ENCODE measurements around the gene MANEA. TPM values are rescaled to one million over a fixed set of nuclear protein-coding genes. Genes with fewer than 3 reads are reported as not detected.
A peak's percentile ranks its signal among the peaks of the same experiment; 100 is the strongest.

The MANEA gene
- total and polyA plus RNA-seq, 2 of the 13 experiments (the other 11 are each of a cell fraction or from before 2014, with no cell fraction given) = 10.0 to 10.9 TPM

DNA sequence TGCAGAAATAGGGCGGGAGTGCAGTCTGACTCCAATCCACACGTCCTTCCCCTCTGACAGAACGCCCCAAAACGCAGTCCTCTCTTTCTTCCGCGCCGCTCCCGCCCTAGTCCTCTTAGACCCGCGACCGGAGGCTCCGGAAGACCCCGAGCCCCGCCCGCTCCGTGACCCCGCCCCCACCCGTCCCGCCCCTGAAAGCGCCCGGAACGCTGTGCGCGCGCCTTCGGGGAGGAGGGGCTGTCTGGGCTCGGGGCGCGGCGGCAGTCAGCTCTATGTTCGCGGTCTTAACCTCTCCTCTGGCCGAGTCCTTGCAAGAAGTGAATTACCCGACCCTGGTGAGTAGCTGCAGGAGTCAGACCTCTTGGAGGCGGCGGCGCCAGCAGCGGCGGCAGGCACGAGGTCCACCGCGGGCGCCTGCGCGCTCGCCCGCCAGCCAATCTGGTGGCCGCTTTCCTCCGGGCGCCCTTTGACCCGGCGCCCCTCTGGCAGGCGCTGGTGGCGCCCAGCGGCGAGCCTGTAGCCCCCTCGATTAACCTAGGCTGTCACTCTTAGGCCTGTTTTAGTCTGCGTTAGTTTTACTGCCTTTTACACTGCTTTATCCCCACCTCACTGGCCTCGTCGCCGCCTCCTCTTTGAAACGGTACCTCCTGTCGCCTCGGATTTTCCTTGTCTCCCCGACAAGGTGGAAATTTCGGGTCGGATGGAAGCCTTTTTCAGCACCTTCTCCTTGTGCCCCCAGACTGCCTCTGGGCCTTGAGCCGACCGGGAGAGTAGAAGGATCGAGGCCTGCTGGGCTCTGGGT lies at the start of gene MANEA (continued):
- TF ChIP-seq CREB3 (CRISPR knock-in tag; IDR thresholded peaks at IDR 0.05) (peak; percentile 59; the same call in 1 of the 2 replicates), SNAPC2 (CRISPR knock-in tag; IDR thresholded peaks at IDR 0.05) (no peak), PRMT3 (CRISPR knock-in tag; IDR thresholded peaks at IDR 0.05; ENCODE audit: borderline replicate concordance, low read depth) (no peak), PPARG (CRISPR knock-in tag; conservative IDR thresholded peaks at IDR 0.05) (peak; percentile 54; the same call in 1 of the 2 replicates), ZKSCAN8 (CRISPR knock-in tag; IDR thresholded peaks at IDR 0.05; ENCODE audit: borderline replicate concordance) (no peak), ZFX (CRISPR knock-in tag; IDR thresholded peaks at IDR 0.05; ENCODE audit: low read depth) (peak; percentile 90), ZNF136 (CRISPR knock-in tag; IDR thresholded peaks at IDR 0.05; ENCODE audit: low read depth) (no peak), ZNF180 (CRISPR knock-in tag; IDR thresholded peaks at IDR 0.05; ENCODE audit: borderline replicate concordance, low read depth) (no peak), RAD21 (CRISPR knock-in tag; IDR thresholded peaks at IDR 0.05) (peak; percentile 20; the same call in 1 of the 2 replicates), ZNF432 (CRISPR knock-in tag; IDR thresholded peaks at IDR 0.05; ENCODE audit: borderline replicate concordance) (no peak), ZNF556 (CRISPR knock-in tag; IDR thresholded peaks at IDR 0.05; ENCODE audit: borderline replicate concordance) (peak; percentile 42; the same call in 1 of the 2 replicates), AHDC1 (CRISPR knock-in tag; IDR thresholded peaks at IDR 0.05; ENCODE audit: borderline replicate concordance) (no peak), MAF1 (CRISPR knock-in tag; IDR thresholded peaks at IDR 0.05; ENCODE audit: borderline replicate concordance) (0 out of 2 replicates have a peak, but pooled peaks have one; percentile 51), CEBPG (CRISPR knock-in tag; IDR thresholded peaks at IDR 0.05) (no peak), REL (CRISPR knock-in tag; conservative IDR thresholded peaks at IDR 0.05) (no peak), AGO2 (optimal IDR thresholded peaks at IDR 0.05; ENCODE audit: low read depth, low read length) (no peak), ZNF619 (CRISPR knock-in tag; IDR thresholded peaks at IDR 0.05) (peak; percentile 42; the same call in 1 of the 2 replicates)
- TF ChIP-seq, protein P1, sequence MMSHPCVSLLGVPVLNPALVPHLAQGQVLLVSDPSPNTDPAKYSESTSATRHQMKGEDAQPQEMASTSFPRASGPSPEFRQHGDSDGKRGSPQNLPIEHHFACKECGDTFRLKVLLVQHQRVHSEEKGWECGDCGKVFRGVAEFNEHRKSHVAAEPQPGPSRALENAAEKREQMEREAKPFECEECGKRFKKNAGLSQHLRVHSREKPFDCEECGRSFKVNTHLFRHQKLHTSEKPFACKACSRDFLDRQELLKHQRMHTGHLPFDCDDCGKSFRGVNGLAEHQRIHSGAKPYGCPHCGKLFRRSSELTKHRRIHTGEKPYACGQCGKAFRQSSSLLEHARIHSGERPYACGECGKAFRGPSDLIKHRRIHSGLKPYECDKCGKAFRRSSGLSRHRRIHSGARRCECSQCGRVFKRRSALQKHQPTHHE (CRISPR knock-in tag; IDR thresholded peaks at IDR 0.05; ENCODE audit: borderline replicate concordance) = peak; percentile 26; the same call in 1 of the 2 replicates
- TF ChIP-seq, protein P2, sequence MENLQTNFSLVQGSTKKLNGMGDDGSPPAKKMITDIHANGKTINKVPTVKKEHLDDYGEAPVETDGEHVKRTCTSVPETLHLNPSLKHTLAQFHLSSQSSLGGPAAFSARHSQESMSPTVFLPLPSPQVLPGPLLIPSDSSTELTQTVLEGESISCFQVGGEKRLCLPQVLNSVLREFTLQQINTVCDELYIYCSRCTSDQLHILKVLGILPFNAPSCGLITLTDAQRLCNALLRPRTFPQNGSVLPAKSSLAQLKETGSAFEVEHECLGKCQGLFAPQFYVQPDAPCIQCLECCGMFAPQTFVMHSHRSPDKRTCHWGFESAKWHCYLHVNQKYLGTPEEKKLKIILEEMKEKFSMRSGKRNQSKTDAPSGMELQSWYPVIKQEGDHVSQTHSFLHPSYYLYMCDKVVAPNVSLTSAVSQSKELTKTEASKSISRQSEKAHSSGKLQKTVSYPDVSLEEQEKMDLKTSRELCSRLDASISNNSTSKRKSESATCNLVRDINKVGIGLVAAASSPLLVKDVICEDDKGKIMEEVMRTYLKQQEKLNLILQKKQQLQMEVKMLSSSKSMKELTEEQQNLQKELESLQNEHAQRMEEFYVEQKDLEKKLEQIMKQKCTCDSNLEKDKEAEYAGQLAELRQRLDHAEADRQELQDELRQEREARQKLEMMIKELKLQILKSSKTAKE (CRISPR knock-in tag; IDR thresholded peaks at IDR 0.05; ENCODE audit: borderline replicate concordance) = no peak

Measured in HepG2 (cell line).